ENCODE results near the gene OR52N5. TPM values are rescaled to one million over a fixed set of nuclear protein-coding genes. Genes with fewer than 3 reads are reported as not detected.

The OR52N5 gene
- polyA plus RNA-seq, 1 of the 3 experiments (the other 2 are of a cell fraction), result not detected

GRCh38 chr11:5796541-5796940 is 13.4 kb upstream of the OR52N5 start:
- CTCF ChIA-PET, result no interaction called here
- POLR2A ChIA-PET, result no interaction called here
- no peak overlapping the region for H2AFZ ChIP-seq (ENCODE audit: low read depth)
- H3K36me3 ChIP-seq (replicated peaks in 1 of 2; ENCODE audit: control insufficient read depth in 1 of 2, insufficient read depth in 2 of 2, low read length in 1 of 2), result no peaks in the 10 kb centered on the region
- H3F3A ChIP-seq (replicated peaks; ENCODE audit: insufficient read depth), result no peaks in the 10 kb centered on the region
- H3K27ac ChIP-seq (ENCODE audit: low read depth in 2 of 2, low read length in 1 of 2), result no peak overlapping the region
- DNase-seq, result no peak
- H3K9me3 ChIP-seq, result no peaks in the 10 kb centered on the region
- under 1% methylated on average over 6 of the region's 6 CpGs for WGBS (ENCODE audit: low lambda C conversion rate)
- H3K9me2 ChIP-seq, result no peaks in the 10 kb centered on the region
- H3K4me3 ChIP-seq (ENCODE audit: low read depth in 2 of 2, low read length in 1 of 2), result no peak overlapping the region
- no peak overlapping the region for H3K9ac ChIP-seq
- no peaks in the 10 kb centered on the region for H3K4me1 ChIP-seq (ENCODE audit: control insufficient read depth in 1 of 2, insufficient read depth in 2 of 2, low read depth in 1 of 2, low read length in 1 of 2)
- H4K20me1 ChIP-seq (ENCODE audit: insufficient read depth), result no peaks in the 10 kb centered on the region
- H3K4me2 ChIP-seq, result no peak overlapping the region
- no peak for TF ChIP-seq RAD21 (IDR thresholded peaks at IDR 0.05; ENCODE audit: low read length)
- TF ChIP-seq JUND (IDR thresholded peaks at IDR 0.05), result no peak
- no peak for TF ChIP-seq RCOR1 (IDR thresholded peaks at IDR 0.05; ENCODE audit: low read length)
- no peak for TF ChIP-seq GATA2 (CRISPR knock-in tag; IDR thresholded peaks at IDR 0.05)
- TF ChIP-seq RXRA (IDR thresholded peaks at IDR 0.05; ENCODE audit: borderline replicate concordance, low read depth), result no peak
- TF ChIP-seq MXI1 (IDR thresholded peaks at IDR 0.05; ENCODE audit: low read depth, low read length), result no peak
- no peak for TF ChIP-seq TEAD4 (IDR thresholded peaks at IDR 0.05; ENCODE audit: borderline replicate concordance, insufficient read depth)
- TF ChIP-seq YY1 (IDR thresholded peaks at IDR 0.05; ENCODE audit: low read depth), result no peak
- no peak for TF ChIP-seq SIN3A (IDR thresholded peaks at IDR 0.05; ENCODE audit: borderline replicate concordance, low read depth, low read length)
- no peak for TF ChIP-seq ZBTB33 (IDR thresholded peaks at IDR 0.05; ENCODE audit: borderline replicate concordance, low read depth)
- H3K79me2 ChIP-seq (ENCODE audit: insufficient read depth), result no peaks in the 10 kb centered on the region
- no peaks in the 10 kb centered on the region; the same call in 1 of the 2 replicates for H3K27me3 ChIP-seq (ENCODE audit: insufficient read depth)

- no peak for TF ChIP-seq RCOR1 (IDR thresholded peaks at IDR 0.05; ENCODE audit: low read length)
- no peak for TF ChIP-seq YY1 (IDR thresholded peaks at IDR 0.05; ENCODE audit: low read depth)
- TF ChIP-seq SIN3A (IDR thresholded peaks at IDR 0.05; ENCODE audit: borderline replicate concordance, low read depth, low read length), result no peak
- TF ChIP-seq RFX5 (IDR thresholded peaks at IDR 0.05; ENCODE audit: low read length), result no peak
- no peak for TF ChIP-seq RAD21 (IDR thresholded peaks at IDR 0.05; ENCODE audit: low read length)
- no peak for TF ChIP-seq TEAD4 (IDR thresholded peaks at IDR 0.05; ENCODE audit: borderline replicate concordance, insufficient read depth)
- no peak for TF ChIP-seq GATA2 (CRISPR knock-in tag; IDR thresholded peaks at IDR 0.05)
- TF ChIP-seq ELF1 (IDR thresholded peaks at IDR 0.05), result no peak
- no peak for TF ChIP-seq TAF1 (IDR thresholded peaks at IDR 0.05; ENCODE audit: borderline replicate concordance, low read depth, low read length)
- no peak for TF ChIP-seq NFIC (IDR thresholded peaks at IDR 0.05; ENCODE audit: borderline replicate concordance)
- no peak for TF ChIP-seq POLR2AphosphoS5 (IDR thresholded peaks at IDR 0.05; ENCODE audit: low read depth, low read length)
- H3K4me3 ChIP-seq (ENCODE audit: low read depth in 2 of 2, low read length in 1 of 2), result no peak within 1 kb of the TSS
- ChIA-PET CTCF (no interaction called here), POLR2A (no interaction called here)
- H4K20me1 ChIP-seq (ENCODE audit: insufficient read depth), result no peaks in the 10 kb centered on the region
- 0% methylated on average over 3 of the region's 3 CpGs for WGBS (ENCODE audit: low lambda C conversion rate)
- H3K27ac ChIP-seq (ENCODE audit: low read depth in 2 of 2, low read length in 1 of 2), result no peak within 1 kb of the TSS
- no peaks in the 10 kb centered on the region for H3K9me3 ChIP-seq
- no peak within 1 kb of the TSS for H3K9ac ChIP-seq
- H3K36me3 ChIP-seq (replicated peaks in 1 of 2; ENCODE audit: control insufficient read depth in 1 of 2, insufficient read depth in 2 of 2, low read length in 1 of 2), result no peaks in the 10 kb centered on the region
- H3F3A ChIP-seq (replicated peaks; ENCODE audit: insufficient read depth), result no peaks in the 10 kb centered on the region
- DNase-seq, result no peak
- H3K4me2 ChIP-seq, result no peak within 1 kb of the TSS
- no peaks in the 10 kb centered on the region for H3K79me2 ChIP-seq (ENCODE audit: insufficient read depth)
- no peaks in the 10 kb centered on the region for H3K27me3 ChIP-seq (ENCODE audit: insufficient read depth)
- no peak within 1 kb of the TSS for H2AFZ ChIP-seq (ENCODE audit: low read depth)
- H3K4me1 ChIP-seq (ENCODE audit: control insufficient read depth in 1 of 2, insufficient read depth in 2 of 2, low read depth in 1 of 2, low read length in 1 of 2), result no peaks in the 10 kb centered on the region
- H3K9me2 ChIP-seq, result no peaks in the 10 kb centered on the region
Measured at GRCh38 chr11:5791165-5791564, 8.0 kb upstream of the OR52N5 start, which contains the start of gene OR52N1. OR52N1 (minus strand) TSS chr11:5791265; CDS start chr11:5788816, 2,449 bp downstream.
